Uterus (tissue), 2 donors: ENCODE results near the gene GTF2E1.

Experiments used
- CTCF ChIP-seq, 4 experiments: fragments of 200-600 bp in 2 of 4; fragments of 450-650 bp in 2 of 4; sonication (generic) in 2 of 4; IDR thresholded peaks; one replicate each; pipeline ENCODE4 v1.5.1; 2016 to 2019; ENCODE audit warnings: antibody characterized with exemption in 4 of 4, mild to moderate bottlenecking in 2 of 4, moderate library complexity in 1 of 4
- POLR2A ChIP-seq, 2 donors: fragments of 450-650 bp; IDR thresholded peaks; one replicate each; pipeline ENCODE4 v1.6.1; 2016; ENCODE audit warnings: antibody characterized with exemption in 2 of 2, mild to moderate bottlenecking in 1 of 2, moderate library complexity in 1 of 2

- no peak for TF ChIP-seq CTCF (IDR thresholded peaks at IDR 0.05)
- TF ChIP-seq POLR2A (IDR thresholded peaks at IDR 0.05): no peak
These were observed 54.4 kb downstream of the GTF2E1 start for GRCh38 chr3:120796976-120797375.
